ENCODE results near the gene ADORA2A. TPM values are rescaled to one million over a fixed set of nuclear protein-coding genes. Genes with fewer than 3 reads are reported as not detected.
A peak's percentile ranks its signal among the peaks of the same experiment; 100 is the strongest.

The ADORA2A gene
- total RNA-seq, 2 experiments from 2014 or later: 45.1 to 45.2 TPM

DNA sequence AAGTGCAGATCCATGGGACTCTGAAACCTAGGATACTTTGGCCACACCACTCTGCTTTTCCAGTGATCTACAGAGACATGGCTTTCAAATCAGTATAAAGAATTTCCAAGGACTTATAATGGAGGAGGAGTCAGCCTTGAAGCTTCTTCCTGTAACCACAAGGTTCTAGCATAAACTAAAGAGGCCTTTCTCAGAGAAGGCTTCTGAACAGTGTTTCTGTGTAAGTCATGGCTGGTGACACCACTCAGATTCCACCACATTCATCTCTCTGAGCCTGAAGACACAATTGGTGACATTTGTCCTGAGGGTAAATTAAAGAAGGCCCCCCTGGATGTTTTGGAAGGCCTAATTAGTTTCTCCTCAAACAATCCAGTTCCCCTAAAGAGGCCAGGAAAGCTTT lies 29.0 kb upstream of the ADORA2A start:
- no peak for DNase-seq
- Mint-ChIP-seq H3K4me3 (no peak overlapping the region), H3K9me3 (no peaks in the 10 kb centered on the region), H3K4me1 (peaks cover 32% of the 10 kb centered on the region), H3K27ac (no peak overlapping the region), H3K36me3 (peaks cover 20% of the 10 kb centered on the region), H3K27me3 (no peaks in the 10 kb centered on the region)

DNA sequence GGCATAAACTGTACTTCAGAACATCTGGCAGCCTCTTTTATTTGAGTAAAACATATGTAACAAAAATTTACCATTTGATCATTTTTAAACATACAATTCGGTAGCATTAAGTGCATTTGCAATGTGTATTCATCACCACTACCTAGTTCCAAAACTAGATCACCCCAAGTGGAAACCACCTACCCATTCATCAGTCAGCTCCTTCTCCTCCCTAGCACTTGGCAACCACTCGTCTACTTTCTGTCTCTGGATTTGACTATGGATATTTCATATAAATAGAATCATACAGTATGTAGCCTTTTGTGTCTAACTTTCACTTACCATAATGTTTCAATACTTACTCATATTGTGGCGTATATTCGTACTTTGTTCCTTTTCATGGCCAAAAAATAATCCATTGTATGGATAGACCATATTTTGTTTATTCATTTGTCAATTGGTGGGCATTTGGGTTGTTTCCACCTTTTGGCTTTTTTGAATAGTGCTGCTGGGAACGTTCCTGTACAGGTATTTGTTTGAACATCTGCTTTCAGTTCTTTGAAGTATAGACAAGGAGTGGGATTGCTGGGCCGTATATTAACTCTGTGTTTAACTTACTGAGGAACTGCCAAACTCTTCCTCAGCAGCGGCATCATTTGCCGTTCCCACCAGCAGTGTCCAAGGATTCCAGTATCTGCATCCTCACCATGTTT lies 27.2 kb upstream of the ADORA2A start:
- Mint-ChIP-seq H3K27ac (no peak overlapping the region), H3K36me3 (peaks cover 22% of the 10 kb centered on the region), H3K9me3 (no peaks in the 10 kb centered on the region), H3K27me3 (no peaks in the 10 kb centered on the region), H3K4me3 (no peak overlapping the region), H3K4me1 (peaks cover 32% of the 10 kb centered on the region)
- DNase-seq: no peak

DNA sequence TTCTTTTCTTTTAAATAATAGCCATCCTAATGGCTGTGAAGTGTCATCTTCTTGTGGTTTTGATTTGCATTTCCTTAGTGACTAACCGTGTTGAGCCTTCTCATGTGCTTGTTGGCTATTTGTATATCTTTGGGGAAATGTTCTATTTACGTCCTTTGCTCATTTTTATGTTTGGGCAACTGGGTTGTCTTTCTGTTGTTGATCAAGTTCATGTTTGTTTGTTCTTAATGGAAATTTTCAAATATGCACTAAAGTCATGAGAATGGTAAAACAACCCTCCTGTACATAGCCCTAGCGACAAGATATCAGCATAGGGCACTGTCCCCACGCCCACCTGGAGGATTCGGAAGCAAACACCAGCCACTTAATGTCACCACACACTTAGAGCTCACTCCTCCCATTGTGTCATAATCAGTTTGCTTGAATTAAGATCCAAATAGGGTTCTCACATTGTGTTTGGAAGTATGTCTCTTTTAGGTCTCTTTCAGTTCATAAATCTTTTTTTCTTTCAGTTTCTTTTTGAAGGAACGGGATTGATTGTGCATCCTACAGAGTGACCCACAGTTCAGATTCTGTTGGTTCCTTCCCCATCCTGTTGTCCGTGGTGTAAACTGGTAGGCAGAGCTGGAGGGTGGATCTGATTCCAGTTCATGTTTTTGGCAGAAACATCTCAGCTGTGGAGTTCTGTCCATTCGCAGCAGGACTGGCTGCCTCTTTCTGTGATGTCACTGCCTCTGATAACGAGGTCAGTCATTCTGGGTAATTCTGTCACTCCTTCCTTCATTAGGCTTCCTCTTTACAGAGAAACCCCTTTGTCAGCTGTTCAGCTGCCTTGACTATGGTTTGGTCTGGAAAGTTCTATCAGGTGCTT lies 26.4 kb upstream of the ADORA2A start:
- H3K27ac Mint-ChIP-seq: peak overlapping the region; percentile 20

DNA sequence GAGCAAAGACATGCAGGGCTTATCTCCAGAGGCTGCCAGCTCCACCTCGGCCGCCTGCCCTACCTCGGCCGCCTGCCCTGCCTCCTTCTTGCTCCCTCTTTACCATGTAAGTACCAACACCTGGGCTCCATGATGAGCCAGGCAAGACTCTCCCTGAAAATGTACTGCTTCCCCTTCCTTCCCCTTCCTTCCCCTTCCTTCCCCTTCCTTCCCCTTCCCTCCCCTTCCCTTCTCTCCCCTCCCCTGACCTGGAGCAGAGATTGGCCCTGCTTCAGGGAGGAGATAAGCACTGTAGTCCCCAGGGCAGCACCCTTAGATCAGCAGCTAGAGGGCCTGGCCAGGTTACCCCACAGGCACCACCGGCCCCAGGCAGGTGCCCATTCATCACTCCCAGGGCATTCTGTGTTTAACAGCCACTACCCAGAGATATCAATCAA lies 25.4 kb upstream of the ADORA2A start:
- no peaks in the 10 kb centered on the region for H3K27me3 Mint-ChIP-seq
- H3K9me3 Mint-ChIP-seq: no peaks in the 10 kb centered on the region
- H3K27ac Mint-ChIP-seq: peak overlapping the region; percentile 11
- H3K4me1 Mint-ChIP-seq: peaks cover 46% of the 10 kb centered on the region
- DNase-seq: no peak
- no peak overlapping the region for H3K4me3 Mint-ChIP-seq
- H3K36me3 Mint-ChIP-seq: peaks cover 23% of the 10 kb centered on the region

More for the DNA sequence above, 26.4 kb upstream of the ADORA2A start:
- peaks cover 20% of the 10 kb centered on the region for H3K36me3 Mint-ChIP-seq
- H3K9me3 Mint-ChIP-seq: no peaks in the 10 kb centered on the region
- DNase-seq: no peak
- peaks cover 38% of the 10 kb centered on the region for H3K4me1 Mint-ChIP-seq
- no peaks in the 10 kb centered on the region for H3K27me3 Mint-ChIP-seq
- H3K4me3 Mint-ChIP-seq: no peak overlapping the region

DNA sequence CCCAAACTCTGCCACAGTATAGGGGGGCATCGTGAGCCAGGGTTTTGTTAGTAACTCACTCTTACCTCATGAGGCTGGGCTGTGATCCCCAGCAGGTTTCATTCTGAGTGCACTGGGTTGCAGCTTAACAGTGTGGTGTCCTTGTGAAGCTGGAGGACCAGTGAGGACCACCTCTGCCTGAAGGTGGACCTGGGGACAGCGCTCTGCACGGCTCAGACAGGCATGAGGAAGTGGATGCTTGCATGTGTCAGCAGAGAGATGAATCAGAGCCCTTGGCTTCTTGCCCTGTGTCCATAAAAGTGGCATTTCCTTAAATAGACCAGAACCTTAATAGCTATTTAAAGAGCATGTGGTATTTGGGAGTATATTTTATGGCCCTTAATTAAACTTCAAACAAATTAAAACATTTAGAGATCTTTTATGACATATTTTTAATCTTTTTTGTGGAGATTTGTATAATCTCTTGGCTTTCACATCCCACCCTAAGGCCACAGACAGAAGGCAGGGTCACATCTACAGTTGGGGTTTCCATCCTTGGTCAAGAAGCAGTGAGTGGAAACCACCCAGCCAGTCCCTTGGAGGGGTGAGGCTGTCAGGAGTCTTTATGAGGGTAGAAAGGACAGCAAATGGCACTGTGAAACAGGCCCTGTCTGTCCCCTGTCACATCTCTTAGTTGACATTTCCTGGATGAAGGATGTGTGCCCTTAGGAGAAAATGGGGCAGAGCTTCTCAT lies 24.8 kb upstream of the ADORA2A start:
- no peaks in the 10 kb centered on the region for H3K9me3 Mint-ChIP-seq
- H3K4me3 Mint-ChIP-seq: no peak overlapping the region
- peaks cover 53% of the 10 kb centered on the region for H3K4me1 Mint-ChIP-seq
- no peak for DNase-seq
- no peaks in the 10 kb centered on the region for H3K27me3 Mint-ChIP-seq
- H3K36me3 Mint-ChIP-seq: peaks cover 29% of the 10 kb centered on the region
- peak overlapping the region; percentile 11 for H3K27ac Mint-ChIP-seq

DNA sequence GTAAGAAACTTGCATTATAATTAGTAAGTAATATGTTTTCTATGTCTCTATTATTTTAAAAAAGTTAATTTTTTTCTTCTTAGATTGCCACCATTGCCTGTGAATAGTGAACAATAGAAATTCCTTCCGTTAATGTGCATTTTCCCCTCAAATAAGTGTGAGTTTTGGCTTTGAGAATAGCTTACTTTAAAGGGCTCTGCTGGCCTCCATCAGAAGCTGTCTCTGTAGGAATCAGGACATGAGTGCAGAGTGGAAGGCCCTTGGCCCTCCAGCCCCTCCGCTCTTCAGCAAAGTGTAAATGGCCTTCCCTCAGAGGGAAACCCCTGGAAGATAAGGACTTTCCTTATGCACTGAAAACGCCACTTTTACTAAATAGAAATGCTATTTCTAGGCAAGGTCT lies 24.1 kb upstream of the ADORA2A start:
- peaks cover 33% of the 10 kb centered on the region for H3K36me3 Mint-ChIP-seq
- H3K4me3 Mint-ChIP-seq: no peak overlapping the region

DNA sequence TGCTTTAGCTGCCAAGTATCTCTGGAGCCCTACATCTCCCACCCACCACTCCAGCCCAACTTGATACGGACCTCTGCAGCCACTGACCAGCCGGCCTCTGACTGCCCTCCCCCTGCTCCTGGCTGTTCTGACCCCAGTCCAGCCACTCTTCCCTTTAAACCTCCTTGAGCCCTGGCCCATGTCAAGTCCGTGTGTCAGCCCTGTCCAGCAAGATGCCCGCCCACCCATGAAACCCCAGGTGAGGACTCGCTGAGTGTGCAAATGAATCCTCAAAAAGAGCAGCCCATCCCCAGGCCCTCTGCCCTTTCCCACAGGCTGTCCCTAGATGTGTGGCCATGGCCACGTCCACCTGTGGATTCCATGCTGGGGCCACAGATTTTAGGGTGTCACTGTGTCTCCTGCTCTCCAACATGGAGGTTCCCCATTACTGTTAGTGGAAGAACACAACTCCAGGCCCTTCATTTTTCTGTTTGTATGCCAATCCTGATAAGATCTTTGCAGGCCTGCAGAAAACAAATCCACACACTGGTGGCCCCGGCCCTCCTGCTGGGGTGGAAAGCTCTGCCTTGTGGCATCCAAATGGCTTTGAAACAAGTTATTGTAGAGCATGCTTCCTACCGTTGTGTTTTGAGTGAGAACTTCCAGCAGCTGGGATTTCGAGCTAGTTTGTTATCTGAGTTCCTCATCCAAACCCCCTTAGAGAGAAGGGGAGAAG lies 22.7 kb upstream of the ADORA2A start:
- Mint-ChIP-seq H3K4me3 (no peak overlapping the region), H3K27me3 (no peaks in the 10 kb centered on the region), H3K4me1 (peaks cover 64% of the 10 kb centered on the region), H3K9me3 (no peaks in the 10 kb centered on the region), H3K27ac (no peak overlapping the region), H3K36me3 (peaks cover 29% of the 10 kb centered on the region)
- DNase-seq: no peak

More for the DNA sequence above, 24.1 kb upstream of the ADORA2A start:
- Mint-ChIP-seq H3K27me3 (no peaks in the 10 kb centered on the region), H3K4me1 (peaks cover 56% of the 10 kb centered on the region), H3K27ac (no peak overlapping the region), H3K9me3 (no peaks in the 10 kb centered on the region)
- DNase-seq: no peak

DNA sequence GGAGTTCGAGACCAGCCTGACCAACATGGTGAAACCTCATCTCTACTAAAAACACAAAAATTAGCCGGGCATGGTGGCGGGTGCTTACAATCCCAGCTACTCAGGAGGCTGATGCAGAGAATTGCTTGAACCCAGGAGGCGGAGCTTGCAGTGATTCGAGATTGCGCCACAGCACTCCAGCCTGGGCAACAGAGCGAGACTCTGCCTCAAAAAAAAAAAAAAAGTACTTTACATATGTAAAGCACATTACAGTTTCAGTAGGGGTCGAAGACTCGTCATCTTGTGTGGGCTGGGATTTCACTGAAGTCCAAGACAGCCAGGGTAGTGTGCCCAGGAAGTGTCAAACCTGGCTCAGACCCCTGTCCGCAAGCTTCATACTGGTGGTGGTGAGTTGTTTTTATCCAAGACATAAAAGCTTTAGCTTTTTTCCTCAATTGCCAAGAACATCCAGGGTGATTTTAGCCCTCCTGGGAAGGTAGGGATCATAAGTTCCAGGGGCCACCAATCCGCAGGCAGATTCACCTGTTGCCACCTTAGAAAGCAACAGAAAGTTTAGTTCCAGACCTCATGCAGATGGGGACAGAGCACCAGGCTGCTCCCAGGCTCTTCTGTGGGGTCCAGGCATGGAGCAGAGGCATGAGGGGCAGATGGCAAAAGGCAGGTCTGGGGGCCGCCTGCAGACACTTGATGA lies 21.6 kb upstream of the ADORA2A start:
- H3K4me1 Mint-ChIP-seq: peaks cover 65% of the 10 kb centered on the region
- H3K36me3 Mint-ChIP-seq: peaks cover 29% of the 10 kb centered on the region
- H3K27ac Mint-ChIP-seq: no peak overlapping the region

DNA sequence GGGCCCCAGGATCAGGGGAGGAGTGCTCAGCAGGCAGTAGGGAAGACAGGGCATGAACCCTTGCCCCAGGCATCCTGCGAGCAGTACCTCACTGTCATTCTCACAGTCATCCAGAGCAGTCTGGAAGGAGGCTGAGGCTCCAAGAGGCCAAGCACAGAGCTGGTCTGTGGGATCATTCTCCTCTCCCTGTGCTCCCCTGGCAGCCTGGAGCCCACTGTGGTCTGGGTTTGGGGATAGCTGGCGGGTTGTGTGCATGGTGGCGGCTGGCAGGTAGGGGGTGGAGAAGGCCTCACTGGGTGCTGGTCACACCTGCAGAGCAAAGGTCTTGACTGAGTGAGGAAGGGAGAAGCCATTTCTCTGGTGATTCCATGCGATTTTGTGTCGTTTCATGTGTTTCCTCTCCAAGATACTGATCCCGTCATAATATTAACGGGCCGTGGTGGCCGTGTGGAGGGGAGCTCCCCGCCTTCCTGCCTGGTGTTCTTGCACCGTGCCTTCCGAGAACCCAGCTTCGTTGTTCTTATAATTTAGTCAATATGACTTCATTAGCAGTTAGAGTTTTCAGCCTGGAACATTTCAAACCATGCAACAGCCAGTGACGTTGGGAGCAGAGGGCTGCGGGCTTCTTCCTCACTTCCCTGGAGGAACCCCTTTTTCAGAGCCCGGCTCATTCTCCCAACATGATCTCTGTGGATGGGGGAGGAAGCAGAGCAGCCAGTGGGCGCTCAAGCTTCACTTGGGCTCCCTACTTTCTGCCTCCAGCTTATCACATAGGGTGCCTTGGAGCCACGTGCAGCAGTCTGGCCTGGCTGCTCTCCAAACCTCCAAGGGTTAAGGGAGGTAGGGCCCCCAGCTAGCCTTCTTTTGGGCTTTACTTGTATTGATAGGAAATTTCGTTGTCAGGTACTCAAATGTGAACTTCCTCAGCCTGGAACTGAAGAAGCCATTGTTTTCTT lies 20.8 kb upstream of the ADORA2A start:
- no peaks in the 10 kb centered on the region for H3K27me3 Mint-ChIP-seq
- H3K4me1 Mint-ChIP-seq: peaks cover 56% of the 10 kb centered on the region
- no peak for DNase-seq
- H3K4me3 Mint-ChIP-seq: no peak overlapping the region
- H3K9me3 Mint-ChIP-seq: no peaks in the 10 kb centered on the region
- peaks cover 21% of the 10 kb centered on the region for H3K36me3 Mint-ChIP-seq
- H3K27ac Mint-ChIP-seq: peak overlapping the region; percentile 73

More for the DNA sequence above, 21.6 kb upstream of the ADORA2A start:
- Mint-ChIP-seq H3K9me3 (no peaks in the 10 kb centered on the region), H3K4me3 (no peak overlapping the region), H3K27me3 (no peaks in the 10 kb centered on the region)
- DNase-seq: no peak

DNA sequence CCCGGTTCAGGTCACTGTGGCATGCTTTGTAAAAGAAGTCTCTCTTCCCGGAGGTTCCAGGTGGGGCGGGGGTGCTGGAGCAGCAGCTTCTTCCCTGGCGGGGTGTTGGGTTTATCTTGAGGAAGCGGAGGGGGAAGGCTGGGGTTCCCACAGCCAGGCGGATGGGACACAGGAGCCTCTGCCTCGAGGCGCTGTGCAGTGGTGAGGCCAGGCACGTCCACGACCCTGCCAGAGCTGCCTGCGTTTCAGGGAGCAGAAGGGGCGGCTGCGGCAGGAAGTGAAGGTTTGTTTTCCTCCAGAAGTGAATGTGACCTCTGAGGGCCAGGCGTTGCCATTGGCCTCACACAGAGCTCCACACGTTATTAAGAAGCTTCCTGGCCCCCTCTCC lies 20.1 kb upstream of the ADORA2A start:
- H3K27me3 Mint-ChIP-seq: no peaks in the 10 kb centered on the region
- DNase-seq: no peak
- H3K36me3 Mint-ChIP-seq: peaks cover 19% of the 10 kb centered on the region
- H3K27ac Mint-ChIP-seq: peak overlapping the region; percentile 73
- H3K9me3 Mint-ChIP-seq: no peaks in the 10 kb centered on the region
- H3K4me3 Mint-ChIP-seq: peak overlapping the region; percentile 12
- H3K4me1 Mint-ChIP-seq: peaks cover 54% of the 10 kb centered on the region

DNA sequence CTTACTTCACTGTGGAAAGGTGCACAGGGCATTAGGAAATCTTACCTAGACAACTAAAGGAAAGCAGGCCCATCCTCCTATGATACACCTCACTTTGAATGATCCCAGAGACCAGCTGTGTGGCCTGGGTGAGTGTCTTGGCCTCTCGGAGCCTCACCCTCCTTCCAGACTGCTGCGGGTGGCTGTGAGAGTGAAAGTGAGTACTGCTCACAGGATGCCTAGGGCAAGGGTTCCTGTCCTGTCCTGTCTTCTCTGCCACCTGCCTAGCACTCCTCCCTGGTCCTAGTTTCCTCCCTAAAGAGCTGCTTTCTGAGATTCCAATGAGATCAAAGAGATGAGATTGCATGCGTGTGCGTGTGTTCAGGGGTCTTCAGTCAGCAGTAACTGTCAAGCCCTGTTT lies 19.5 kb upstream of the ADORA2A start:
- H3K36me3 Mint-ChIP-seq: peaks cover 19% of the 10 kb centered on the region
- H3K4me3 Mint-ChIP-seq: no peak overlapping the region
- H3K4me1 Mint-ChIP-seq: peaks cover 49% of the 10 kb centered on the region
- no peaks in the 10 kb centered on the region for H3K27me3 Mint-ChIP-seq
- no peaks in the 10 kb centered on the region for H3K9me3 Mint-ChIP-seq
- H3K27ac Mint-ChIP-seq: peak overlapping the region; percentile 42
- no peak for DNase-seq

DNA sequence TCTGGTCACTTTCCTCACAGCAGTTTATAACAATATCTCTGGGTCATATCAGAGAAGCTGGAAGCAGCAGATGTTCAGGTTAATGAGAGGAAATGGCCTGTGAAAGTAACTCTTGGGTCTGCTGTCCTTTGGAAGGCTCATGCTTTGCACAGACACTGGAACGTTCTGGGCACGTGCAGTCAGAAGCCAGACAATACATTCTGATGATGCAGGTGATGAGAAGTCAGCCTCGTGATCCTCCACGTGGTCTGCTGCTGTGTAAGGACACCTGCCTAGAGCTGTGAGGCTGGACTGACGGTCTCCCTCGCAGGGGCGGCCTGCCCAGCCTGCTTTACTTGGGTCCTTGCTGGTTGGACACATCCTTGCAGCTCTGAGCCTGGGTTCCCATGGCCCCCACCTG lies 18.8 kb upstream of the ADORA2A start:
- DNase-seq: no peak
- Mint-ChIP-seq H3K4me3 (no peak overlapping the region), H3K36me3 (peaks cover 19% of the 10 kb centered on the region), H3K27me3 (no peaks in the 10 kb centered on the region), H3K9me3 (no peaks in the 10 kb centered on the region), H3K4me1 (peaks cover 46% of the 10 kb centered on the region), H3K27ac (no peak overlapping the region)

DNA sequence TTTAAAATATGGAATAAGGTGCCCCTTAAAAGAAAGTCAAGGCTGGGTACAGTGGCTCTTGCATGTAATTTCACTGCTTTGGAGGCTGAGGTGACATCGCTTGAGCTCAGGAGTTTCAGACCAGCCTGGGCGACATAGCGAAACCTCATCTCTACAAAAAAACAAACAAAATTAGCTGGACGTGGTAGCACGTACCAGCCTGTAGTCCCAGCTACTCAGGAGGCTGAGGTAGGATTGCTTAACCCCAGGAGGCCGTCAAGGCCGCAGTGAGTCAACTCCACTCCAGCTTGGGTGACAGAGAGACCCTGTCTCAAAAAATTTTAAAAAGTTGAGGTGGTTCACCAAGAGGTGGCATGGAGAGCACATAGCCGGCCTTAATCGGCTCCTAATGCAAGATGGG lies 17.7 kb upstream of the ADORA2A start:
- H3K4me1 Mint-ChIP-seq: peaks cover 46% of the 10 kb centered on the region
- peaks cover 16% of the 10 kb centered on the region for H3K36me3 Mint-ChIP-seq
- H3K27ac Mint-ChIP-seq: no peak overlapping the region
- no peak for DNase-seq
- no peaks in the 10 kb centered on the region for H3K27me3 Mint-ChIP-seq
- no peak overlapping the region for H3K4me3 Mint-ChIP-seq
- no peaks in the 10 kb centered on the region for H3K9me3 Mint-ChIP-seq

All from activated naive CD8-positive, alpha-beta T cell treated with anti-CD3 and anti-CD28 coated beads for 36 hours (primary cell).